Measurements from ENCODE around the gene PLEKHN1.
"Not testable (repeated sequence)": the region's sequence is repeated elsewhere in the genome, so short reads cannot be mapped to it uniquely, and the experiment has no call there.

Gene PLEKHN1

DNA sequence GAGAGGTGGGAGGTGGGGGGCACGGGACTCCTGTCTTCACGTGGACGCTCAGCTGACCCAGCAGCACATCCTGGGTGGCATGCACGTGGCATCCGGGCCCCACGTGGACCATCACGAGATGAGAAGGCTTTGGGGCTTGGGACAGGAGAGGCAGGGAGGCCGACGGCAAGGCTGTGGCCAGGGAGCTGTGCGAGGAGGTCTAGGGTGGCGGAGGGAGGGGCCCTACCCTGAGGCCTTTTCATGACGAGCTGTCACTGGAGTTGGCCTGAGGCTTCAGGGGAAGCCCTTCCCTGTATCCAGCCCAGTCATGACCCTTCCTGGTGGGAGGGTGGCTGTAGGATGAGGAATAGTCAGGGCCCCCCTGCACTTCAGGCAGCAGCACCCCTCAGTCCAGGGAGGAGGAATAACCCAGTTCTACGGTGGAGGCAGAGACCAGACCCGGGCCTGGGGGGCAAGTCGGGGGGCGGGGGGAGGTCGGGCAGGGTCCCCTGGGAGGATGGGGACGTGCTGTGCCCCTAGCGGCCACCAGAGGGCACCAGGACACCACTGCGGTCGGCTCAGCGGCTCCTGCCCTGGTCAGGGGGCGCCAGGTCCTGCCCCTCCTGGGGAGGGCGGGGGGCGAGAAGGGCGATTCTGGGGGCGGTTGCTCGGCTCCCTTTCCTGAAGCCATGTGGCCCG, 17.7 kb downstream of the PLEKHN1 start:
- DNase-seq (ENCODE audit: low read depth), result peak; percentile 43
- no peak for TF ChIP-seq POLR2A (IDR thresholded peaks at IDR 0.05; ENCODE audit: extremely low read depth, insufficient read length)
- TF ChIP-seq, protein P1, sequence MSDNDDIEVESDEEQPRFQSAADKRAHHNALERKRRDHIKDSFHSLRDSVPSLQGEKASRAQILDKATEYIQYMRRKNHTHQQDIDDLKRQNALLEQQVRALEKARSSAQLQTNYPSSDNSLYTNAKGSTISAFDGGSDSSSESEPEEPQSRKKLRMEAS (IDR thresholded peaks at IDR 0.05; ENCODE audit: low read depth, low read length), result no peak
- no peak for TF ChIP-seq MYC (IDR thresholded peaks at IDR 0.05; ENCODE audit: low read depth, low read length)
- TF ChIP-seq, protein P2, sequence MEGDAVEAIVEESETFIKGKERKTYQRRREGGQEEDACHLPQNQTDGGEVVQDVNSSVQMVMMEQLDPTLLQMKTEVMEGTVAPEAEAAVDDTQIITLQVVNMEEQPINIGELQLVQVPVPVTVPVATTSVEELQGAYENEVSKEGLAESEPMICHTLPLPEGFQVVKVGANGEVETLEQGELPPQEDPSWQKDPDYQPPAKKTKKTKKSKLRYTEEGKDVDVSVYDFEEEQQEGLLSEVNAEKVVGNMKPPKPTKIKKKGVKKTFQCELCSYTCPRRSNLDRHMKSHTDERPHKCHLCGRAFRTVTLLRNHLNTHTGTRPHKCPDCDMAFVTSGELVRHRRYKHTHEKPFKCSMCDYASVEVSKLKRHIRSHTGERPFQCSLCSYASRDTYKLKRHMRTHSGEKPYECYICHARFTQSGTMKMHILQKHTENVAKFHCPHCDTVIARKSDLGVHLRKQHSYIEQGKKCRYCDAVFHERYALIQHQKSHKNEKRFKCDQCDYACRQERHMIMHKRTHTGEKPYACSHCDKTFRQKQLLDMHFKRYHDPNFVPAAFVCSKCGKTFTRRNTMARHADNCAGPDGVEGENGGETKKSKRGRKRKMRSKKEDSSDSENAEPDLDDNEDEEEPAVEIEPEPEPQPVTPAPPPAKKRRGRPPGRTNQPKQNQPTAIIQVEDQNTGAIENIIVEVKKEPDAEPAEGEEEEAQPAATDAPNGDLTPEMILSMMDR (IDR thresholded peaks at IDR 0.05; ENCODE audit: low read depth, low read length), result peak; percentile 61
- H3K4me3 ChIP-seq (ENCODE audit: low read depth, low read length), result no peak overlapping the region

DNA sequence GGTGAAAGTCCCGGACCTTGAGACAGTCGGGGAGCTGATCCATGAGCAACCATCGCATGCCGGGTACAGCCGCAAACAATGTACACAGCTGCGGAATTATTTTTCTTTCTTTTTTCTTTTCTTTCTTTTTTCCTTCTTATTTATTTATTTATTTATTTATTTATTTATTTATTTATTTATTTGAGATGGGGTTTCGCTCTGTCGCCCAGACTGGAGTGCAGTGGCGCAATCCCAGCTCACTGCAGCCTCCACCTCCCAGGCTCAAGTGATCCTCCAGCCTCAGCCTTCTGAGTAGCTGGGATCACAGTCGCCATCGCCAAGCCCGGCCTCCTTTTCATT, 18.2 kb downstream of the PLEKHN1 start:
- TF ChIP-seq, protein P1 (IDR thresholded peaks at IDR 0.05; ENCODE audit: low read depth, low read length), result no peak
- no peak for TF ChIP-seq MYC (IDR thresholded peaks at IDR 0.05; ENCODE audit: low read depth, low read length)
- no peak for TF ChIP-seq POLR2A (IDR thresholded peaks at IDR 0.05; ENCODE audit: extremely low read depth, insufficient read length)
- TF ChIP-seq, protein P2 (IDR thresholded peaks at IDR 0.05; ENCODE audit: low read depth, low read length), result no peak
- no peak for DNase-seq (ENCODE audit: low read depth)
- no peak overlapping the region for H3K4me3 ChIP-seq (ENCODE audit: low read depth, low read length)

DNA sequence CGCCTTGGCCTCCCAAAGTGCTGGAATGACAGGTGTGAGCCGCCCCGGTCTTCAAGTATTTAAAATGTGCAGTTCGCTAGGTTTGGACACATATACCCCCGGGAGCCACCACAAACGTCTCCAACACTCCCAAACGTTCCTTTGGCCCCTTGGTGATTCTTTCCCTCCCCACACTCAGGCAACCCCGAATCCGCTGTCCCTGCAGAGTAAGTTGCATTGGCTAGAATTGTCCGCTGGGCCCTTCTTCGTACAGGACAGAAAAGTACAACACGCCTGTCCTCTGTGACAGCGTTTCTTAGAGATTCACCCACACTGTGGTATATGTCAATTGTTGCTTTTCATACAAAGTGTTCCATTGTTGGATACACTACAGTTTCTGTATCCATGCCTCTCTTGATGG, 18.8 kb downstream of the PLEKHN1 start:
- TF ChIP-seq, protein P2 (IDR thresholded peaks at IDR 0.05; ENCODE audit: low read depth, low read length), result no peak
- TF ChIP-seq POLR2A (IDR thresholded peaks at IDR 0.05; ENCODE audit: extremely low read depth, insufficient read length) (no peak), MYC (IDR thresholded peaks at IDR 0.05; ENCODE audit: low read depth, low read length) (no peak)
- TF ChIP-seq, protein P1 (IDR thresholded peaks at IDR 0.05; ENCODE audit: low read depth, low read length), result no peak
- no peak overlapping the region for H3K4me3 ChIP-seq (ENCODE audit: low read depth, low read length)
- DNase-seq (ENCODE audit: low read depth), result no peak

GRCh38 chr1:988061-988460, 21.8 kb downstream of the PLEKHN1 start:
- DNase-seq (ENCODE audit: low read depth); H3K4me3 ChIP-seq (ENCODE audit: low read depth, low read length): not testable (repeated sequence)

DNA sequence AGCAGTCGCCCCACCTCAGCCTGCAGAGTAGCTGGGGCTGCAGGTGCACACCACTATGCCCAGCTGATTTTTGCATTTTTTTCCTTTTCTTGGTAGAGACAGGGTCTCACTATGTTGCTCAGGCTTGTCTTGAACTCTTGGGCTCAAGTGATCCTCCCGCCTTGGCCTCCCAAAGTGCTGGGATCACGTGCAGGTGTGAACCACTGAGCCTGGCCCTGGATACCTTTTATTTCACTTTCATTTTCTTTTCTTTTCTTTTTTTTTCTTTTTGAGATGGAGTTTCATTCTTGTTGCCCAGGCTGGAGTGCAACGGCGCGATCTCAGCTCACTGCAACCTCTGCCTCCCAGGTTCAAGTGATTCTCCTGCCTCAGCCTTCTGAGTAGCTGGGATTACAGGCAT, 25.0 kb downstream of the PLEKHN1 start:
- not testable (repeated sequence) for DNase-seq (ENCODE audit: low read depth); H3K4me3 ChIP-seq (ENCODE audit: low read depth, low read length)

- no peak overlapping the region for H3K4me3 ChIP-seq (ENCODE audit: low read depth, low read length)
- DNase-seq (ENCODE audit: low read depth), result no peak
- TF ChIP-seq POLR2A (IDR thresholded peaks at IDR 0.05; ENCODE audit: extremely low read depth, insufficient read length), result no peak
- TF ChIP-seq, protein P1 (IDR thresholded peaks at IDR 0.05; ENCODE audit: low read depth, low read length), result no peak
- no peak for TF ChIP-seq MYC (IDR thresholded peaks at IDR 0.05; ENCODE audit: low read depth, low read length)
- TF ChIP-seq, protein P2 (IDR thresholded peaks at IDR 0.05; ENCODE audit: low read depth, low read length), result no peak
Observed at GRCh38 chr1:991895-992294, 25.6 kb downstream of the PLEKHN1 start.

DNA sequence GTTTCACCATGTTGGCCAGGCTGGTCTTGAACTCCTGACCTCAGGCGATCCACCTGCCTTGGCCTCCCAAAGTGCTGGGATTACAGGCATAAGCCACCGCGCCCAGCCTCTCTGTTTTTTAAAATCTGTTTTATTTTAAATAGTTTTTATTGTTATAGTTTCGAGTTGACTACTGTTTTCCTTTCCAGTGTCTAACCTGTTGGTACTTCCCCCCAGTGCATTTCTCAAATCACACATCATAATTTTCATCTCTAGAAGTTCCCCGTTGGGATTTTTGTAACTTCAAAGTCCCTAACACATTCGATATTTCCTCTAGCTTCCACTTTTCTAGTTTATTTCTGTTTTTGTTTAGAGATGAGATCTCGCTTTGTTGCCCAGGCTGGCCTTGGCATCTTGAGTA, 26.1 kb downstream of the PLEKHN1 start:
- no peak for DNase-seq (ENCODE audit: low read depth)
- no peak for TF ChIP-seq MYC (IDR thresholded peaks at IDR 0.05; ENCODE audit: low read depth, low read length)
- TF ChIP-seq, protein P2 (IDR thresholded peaks at IDR 0.05; ENCODE audit: low read depth, low read length), result no peak
- no peak for TF ChIP-seq POLR2A (IDR thresholded peaks at IDR 0.05; ENCODE audit: extremely low read depth, insufficient read length)
- TF ChIP-seq, protein P1 (IDR thresholded peaks at IDR 0.05; ENCODE audit: low read depth, low read length), result no peak
- H3K4me3 ChIP-seq (ENCODE audit: low read depth, low read length), result no peak overlapping the region
